Panc1 (cell line): ENCODE measurements around the gene MKKS.

Experiments
- CTCF ChIP-seq: fragments of 450-650 bp; IDR thresholded peaks from 2 replicates; pipeline ENCODE4 v1.5.1; 2017; ENCODE audit warnings: mild to moderate bottlenecking
- REST ChIP-seq, 2 experiments: IDR thresholded peaks; 2 replicates each; pipeline ENCODE4 v1.6.1; 2011 to 2012; ENCODE audit warnings: low read depth in 2 of 2, control low read depth in 1 of 2, low read length in 1 of 2, mild to moderate bottlenecking in 1 of 2, moderate library complexity in 1 of 2; ENCODE audit not compliant: insufficient read depth in 1 of 2

- TF ChIP-seq CTCF (no peak), REST (IDR thresholded peaks at IDR 0.05; ENCODE audit: insufficient read depth in 1 of 2, low read depth in 2 of 2, low read length in 1 of 2) (no peak)
Measured at GRCh38 chr20:10430704-10431103, 3.3 kb downstream of the MKKS start.
